NCI-H774 (cell line): ENCODE measurements around the gene CREB3.

Source experiments
- DNase-seq: peaks from one replicate; lab custom pipeline; 2025; lab: John Stamatoyannopoulos, UW

Gene CREB3

DNA sequence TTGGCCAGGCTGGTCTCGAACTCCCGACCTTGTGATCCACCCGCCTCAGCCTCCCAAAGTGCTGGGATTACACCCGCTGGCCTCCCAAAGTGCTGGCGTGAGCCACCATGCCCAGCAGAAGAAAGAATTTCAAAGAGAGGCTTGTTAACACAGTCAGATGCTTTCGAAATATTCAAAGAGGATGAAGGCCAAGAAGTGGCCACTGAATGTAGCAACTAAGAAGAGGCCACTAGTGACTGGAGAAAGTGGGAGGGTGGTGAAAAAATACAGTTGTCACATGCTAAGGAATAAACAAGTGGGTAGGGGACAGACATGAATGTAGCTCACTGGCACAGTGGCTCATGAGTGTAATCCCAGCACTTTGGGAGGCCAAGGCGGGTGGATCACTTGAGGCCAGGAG, 29.8 kb upstream of the CREB3 start:
- DNase-seq = no peak

DNA sequence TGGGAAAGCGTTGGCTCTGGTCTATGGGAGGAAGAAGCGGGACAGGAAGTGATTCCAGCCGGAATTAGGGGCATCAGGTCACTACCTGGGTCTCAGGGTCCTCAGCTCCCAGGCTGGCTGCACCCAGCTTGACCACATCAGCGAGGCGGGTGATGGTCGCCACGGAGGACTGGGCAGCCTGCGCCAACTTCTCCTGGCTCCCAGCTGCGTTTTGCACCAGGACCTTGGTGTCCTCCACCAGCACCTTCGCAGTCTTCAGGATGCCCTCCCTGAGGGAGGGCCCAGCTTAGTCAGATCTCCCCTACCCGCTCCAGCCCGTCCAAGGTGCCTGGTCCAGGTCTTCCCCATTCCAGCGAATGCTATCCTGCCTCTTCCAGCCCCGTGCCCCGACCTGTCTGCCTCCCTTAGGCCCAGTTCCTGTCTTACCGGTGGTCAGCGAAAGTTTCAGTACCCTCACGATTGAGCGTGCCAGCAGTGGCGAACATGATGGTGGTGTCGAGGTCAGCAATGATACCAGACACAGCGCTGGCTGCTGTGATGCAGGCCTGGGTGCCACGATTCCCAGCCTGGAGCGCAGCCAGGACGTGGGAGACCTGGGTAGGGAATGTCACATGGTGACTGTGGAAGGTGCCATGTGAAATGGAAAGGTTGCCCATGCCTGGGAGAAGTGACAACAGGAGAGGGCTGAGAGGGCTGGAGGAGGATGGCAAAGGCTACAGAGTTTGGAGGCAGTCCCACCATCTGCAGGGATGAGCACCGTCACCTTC, 28.4 kb upstream of the CREB3 start:
- DNase-seq = no peak

DNA sequence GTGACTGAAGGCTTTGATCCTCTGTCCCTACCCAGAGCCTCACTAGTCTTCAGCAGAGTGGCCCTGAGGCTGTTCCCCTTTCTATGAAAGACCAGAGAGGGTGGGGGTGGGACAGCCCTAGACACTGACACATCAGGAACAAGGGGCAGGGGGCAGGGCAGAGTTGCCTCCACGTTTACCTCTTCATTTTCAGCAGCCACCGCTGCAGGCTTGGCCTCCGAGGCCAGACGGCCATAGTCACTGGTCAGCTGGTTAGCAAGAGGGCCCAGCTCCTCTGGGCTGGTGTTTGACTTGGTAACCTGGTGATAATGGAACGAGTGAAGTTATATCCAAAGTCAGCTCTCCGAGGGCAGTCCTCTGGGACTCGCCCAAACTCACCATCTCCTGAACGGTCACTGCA, 27.1 kb upstream of the CREB3 start:
- DNase-seq = no peak

DNA sequence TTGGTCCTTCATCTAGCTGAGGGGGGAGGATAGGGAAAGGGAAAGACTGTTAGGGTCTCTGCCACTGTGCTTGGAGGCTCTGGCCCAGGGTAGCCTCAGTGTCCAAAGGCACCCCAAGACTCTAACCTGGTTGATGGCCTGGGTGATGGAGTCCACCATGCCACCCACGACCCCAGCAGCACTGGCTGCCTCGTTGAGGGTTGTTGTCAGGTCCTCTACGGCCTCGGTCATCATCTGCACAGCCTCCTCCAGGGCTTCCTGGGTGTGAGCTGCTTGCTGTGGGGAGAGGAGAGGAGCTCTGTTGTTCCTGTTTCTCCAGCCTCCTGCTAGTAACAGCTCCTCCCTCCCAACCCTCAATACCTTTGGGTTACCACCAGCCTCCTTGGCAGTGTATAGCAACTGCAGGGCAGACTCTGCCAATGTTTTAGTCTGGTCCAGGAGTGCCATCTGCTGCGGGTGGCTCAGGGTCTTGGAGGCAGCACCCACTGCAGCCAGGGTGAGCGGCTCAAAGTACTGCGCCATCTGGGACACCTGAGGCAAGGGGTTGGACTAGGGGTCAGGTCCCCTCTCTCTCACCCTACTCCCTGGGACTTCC, 26.5 kb upstream of the CREB3 start:
- DNase-seq = no peak

DNA sequence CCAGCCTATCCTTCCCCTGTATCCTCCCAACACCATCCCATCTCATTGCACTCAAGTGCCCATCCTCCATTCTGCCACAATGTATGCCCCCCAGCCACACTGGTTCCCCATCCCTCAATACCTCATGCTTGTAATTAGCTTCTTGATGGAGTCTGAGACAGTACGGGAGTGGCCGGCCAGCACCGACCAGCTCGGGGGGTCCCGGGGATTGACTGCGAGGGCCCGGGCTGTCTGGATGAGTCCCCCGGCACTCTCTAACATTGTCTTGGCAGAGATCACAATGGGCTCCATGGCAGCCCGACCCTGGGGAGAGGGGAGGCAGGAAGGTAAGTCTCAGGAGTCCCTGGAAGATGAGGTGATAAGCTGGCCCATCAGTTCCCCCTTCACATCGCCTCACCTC, 25.5 kb upstream of the CREB3 start:
- DNase-seq = no peak

DNA sequence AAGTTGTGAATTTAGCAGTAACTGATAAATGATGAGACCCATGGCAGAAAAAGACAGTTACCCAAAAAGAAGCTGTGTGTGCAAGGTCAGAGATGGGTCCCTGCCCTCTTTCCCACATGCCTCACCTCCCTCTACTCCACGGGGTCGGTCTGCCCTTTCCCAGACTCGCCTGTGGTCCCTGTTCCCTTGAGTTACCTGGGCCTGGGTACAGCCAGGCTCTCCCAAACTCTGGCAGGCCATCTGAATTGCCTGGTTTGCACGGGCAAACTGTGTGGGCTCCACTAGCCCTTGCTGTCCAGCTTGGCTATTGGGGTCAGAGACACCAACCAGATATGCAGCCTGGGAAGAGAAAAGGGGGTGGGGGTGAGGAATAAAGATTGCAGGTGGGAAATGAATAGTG, 24.3 kb upstream of the CREB3 start:
- no peak for DNase-seq

DNA sequence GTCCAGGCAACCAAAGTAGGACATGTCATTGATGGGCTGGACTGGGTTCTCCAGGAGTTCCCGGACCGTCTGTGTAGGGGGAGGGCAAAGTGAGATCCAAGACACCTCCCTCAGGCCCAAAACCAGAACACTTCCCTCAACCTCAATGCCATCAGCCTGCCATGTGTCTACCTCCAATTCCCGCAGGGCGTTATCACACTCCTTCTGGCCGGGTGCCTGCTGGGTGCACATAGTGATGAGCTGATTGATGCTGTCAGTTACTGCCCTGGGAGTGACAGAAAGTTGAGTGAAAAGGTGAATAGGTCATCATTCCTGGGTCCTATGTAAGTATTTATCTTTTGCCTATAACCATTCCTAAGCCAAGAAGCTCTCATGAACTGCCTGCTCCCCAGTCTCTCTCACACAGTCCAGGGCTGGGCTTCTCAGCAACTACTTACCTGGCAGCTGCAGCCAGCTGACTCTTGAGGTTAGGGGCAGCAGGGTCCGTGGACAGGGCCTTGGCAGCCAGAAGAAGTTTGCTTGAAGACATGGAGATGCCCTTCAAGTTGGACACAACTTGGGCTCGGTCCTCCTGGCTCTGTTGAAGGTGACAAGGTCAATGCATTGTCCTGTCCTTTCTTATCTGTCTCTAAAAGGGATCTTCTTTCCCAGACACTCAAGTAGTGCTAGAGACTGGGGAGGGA, 21.5 kb upstream of the CREB3 start:
- no peak for DNase-seq

DNA sequence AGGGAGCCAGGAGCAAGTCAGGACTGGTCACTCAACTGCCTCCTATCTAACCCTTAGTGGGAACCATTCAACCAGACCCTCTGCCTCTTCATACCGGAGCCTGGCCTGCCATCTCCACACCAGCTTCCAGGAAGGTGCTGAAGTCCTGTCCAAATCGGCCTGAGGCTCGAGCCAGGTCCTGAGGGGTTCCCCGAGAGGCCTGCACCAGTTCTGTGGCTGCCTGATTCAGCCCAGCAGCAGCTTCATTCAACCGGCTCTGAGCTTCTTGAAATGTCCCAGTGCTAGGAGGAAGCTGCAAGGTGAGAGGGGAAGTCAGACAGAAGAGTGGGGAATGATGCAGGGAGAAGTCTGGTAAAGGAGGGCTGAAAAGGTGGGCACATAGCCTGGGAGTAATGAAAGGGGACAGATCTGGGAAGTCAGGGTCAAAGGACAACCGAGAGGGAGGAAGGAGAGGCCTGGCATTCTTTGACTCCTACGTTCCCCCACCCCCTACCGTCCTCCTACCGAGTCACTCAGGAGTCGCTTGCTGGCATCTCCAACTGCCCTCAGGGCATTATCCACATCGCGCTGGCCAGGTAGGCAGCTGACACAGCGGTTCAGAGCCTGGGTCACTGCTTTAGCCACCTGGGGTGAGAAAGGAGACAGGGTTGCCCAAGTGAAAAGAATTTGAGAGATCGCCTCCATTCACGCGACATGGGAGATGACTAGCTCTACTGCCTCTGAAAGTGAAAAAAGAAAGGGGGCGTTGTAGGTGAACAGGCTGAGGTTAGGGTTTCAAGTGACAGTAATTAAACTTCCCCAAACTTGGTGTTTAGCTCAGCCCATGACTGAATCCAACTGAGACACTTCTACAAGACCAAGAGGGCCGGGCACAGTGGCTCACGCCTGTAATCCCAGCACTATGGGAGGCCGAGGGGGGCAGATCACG, 20.7 kb upstream of the CREB3 start:
- no peak for DNase-seq

DNA sequence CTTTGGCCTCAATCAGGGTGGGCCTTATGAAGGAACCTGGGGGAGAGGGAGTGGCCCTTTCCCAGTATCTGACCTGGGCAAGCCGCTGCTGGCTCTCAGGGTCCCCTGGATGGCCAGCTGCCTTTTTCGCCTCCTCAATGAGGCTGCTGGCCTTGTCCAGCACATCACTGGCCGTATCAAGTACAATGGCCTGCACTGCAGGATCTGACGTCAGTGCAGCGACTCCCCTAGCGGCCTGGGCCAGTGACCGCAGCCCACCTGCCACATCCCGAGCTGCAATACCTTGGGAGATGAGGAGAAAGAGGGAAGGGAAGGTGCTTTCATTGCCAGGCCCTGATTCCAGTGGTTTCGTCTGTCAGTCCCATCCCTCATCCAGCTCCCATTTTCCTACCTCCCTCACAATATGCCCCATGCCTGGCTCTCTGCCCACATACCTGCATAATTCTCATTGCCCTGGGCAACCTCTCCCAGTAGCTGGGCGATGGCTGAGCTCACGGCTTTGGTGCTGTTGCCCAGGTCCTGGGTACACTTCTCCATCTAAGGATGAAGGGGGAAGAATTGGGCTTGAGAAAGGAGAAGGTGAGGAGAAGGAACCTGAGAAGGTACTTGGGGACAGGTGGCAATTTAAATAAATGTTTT, 19.6 kb upstream of the CREB3 start:
- no peak for DNase-seq

DNA sequence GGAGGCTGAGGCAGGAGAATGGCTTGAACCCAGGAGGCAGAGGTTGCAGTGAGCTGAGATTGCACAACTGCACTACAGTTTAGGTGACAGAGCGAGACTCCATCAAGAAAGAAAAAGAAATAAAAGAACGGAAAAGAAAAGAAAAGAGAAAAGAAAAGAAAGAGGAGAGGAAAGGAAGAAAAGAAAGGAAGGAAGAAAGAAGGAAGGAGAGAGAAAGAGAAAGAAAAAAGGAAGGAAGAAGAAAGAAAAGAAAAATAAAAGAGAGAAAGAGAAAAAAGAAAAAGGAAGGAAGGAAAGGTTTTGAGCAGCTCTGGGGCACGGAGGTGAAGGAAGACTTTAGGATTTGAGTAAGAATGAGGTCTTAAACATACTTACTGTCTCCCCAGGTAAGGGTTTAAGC, 18.9 kb upstream of the CREB3 start:
- no peak for DNase-seq

DNA sequence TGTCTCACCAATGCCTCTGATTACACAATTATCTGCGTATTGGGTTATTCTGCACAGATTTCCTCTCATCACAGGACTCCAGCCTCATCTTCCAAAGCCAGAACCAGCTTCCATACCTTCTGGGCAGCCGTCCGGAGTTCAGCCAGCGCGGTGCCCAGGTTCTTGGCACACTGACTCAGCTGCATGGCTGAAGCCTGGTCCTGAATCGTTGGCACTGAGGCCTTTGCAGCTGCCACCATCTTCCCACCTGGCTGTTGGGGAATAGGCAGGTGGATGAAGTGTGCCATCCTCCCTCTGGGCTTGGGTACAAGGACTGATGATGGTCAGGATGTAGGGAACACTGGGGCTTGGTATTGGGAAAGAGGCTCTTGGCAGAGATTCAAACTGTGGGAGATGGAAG, 18.3 kb upstream of the CREB3 start:
- DNase-seq = no peak

DNA sequence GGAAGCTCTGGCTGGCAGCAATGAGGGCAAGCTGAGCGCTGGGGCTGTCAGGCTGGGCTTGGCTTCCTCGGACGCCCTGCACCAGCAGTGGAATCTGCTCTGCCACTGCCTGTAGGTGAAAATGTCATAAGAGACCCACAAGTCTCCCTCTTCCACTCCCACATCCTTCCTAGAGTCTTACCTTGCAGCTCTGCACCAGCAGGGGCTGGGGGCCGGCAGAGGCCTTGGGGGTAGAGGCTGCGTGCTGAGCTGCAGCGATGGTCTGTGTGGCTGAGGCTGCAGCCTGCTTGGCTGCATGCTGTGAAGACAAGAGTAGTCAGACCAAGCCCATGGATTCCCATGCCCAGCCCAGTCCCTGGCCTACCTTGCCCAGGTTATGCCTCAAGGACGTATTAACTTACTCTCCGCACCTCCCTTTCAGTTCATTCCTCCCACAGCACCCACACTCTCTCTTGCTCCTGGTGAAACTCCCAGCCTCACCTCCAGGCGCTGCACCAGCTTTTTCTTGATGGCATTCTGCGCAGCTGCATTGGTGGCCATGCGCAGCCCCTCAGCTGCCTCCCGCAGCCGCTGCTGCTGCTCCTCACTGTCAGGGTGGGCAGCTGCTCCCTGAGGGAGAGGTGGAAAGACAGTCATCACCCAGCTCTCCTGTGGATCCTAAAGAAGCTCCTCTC, 17.8 kb upstream of the CREB3 start:
- no peak for DNase-seq

DNA sequence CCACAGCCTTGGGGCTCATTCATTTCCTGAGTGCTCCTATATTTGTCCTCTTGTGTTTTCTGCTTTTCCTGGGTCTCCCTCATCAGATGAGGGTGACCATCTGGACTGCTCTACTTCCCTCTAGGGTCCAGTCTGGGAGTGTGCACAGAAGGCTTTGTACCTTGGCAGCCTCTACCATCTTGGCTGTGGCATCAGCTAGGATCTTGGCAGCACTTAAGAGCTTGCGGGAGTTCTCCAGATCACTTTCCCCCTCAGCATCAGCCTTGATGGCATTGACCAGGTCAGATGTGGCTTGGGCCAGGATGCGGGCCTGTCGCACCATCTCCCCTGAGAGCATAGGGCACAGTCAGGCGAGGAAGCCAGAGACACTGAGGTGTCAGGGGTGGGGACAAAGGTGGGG, 16.2 kb upstream of the CREB3 start:
- DNase-seq = no peak

DNA sequence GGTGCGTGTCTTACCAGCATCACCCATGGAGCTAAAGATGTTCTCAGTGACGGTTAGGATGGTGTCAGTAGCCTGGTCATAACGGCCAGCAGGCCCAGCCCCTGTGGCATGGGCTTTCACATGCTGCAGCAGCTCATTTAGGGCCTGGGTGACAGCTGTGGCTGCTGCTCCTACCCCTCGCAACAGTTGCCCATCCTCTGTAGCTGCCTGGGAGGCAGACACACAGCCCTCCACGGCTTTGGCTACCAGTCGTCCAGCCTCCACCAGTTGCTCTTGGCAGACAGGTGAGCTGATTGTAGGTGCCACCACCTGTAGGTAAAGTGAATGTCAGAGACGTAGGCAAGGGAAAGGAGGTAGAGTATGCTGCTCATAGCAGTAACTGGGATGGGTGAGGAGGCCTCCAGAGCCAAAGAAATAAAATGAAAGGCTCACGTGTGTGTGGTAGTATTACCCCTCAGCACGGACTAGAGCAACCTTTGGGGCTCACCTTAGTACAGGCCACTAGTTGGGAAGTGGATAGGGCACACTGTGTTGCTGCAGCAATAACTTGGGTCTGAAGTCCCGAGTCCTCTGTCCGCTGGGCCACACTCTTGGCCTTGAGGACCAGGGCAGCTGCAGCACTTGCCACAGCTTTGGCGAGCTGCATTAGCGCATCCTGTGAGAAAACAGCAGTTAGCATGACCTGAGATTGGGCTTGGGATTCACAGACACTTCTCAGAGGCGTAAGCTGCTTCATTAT, 15.2 kb upstream of the CREB3 start:
- DNase-seq = no peak

DNA sequence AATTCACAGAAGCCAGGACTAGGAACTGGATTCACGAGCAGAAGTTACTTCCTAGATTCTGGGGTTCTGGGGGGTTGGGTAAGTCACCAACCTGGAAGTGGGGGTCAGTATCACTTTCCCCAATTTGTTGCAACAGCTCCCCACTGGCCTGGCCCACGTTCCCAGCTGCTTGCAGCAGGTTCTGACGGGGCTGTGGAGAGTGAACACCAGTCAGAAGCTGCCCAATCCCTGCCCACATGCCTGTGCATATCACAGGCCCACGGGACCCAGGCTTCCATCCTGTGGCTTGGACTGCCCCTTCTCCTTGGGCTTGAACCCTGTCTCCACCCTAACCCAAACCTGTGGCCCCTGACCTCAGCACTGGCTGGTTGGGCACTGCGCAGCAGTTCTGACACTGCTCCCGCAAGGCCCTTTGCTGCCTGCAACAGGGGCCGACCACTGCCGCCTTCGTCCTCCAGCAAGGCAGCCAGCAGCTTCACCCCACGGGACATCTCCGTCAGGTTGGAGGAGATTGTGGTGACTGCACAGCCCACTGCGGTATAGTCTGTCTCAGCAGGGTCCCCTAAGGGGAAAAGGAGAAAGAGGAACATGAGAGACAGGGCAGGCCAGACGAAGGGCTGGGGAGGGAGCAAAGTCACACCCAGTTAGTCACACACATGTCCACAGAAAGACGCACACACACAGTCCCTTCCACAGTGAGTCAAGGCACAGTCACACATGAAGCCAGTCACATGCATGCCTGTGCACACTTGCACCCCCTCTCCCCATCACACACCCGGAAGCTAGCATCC, 13.6 kb upstream of the CREB3 start:
- DNase-seq = no peak

DNA sequence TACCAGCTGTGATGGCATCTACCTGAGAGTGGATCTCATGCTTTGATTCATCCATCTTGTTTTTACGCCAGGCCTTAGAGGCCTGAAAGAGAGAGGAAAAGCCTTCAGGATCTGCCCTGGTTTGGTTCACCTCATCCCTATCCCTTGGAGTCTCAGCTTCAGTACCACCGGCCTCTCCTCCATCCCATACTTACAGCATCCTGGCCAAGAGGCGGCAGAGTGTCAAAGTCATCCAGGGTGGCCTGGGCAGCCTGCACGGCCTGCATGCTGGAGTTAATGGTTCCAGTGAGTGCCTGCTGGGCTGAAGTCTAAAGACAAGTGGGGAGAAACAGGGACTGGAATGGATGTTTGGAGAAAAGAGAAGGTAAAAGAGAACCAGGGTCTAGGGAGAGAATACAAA, 12.9 kb upstream of the CREB3 start:
- DNase-seq = no peak

DNA sequence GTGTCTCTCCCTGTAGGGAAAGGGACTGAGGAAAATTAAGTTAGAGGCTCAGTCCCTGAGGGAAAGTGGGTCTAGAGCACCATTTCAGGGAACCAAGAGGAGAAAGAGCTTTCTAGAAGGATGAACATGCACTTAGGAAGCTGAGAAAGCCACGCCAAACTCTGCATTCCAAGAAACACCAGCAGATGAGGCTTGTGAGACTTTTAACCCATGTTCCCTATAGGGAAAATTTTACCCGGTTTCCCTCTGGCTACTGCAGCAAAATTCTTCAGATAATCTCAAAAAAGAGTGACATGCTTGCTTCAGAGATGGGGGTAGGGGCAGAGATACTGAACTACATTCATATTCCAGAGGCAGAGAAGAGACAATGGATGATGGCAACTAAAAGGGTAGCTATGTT, 9.0 kb upstream of the CREB3 start:
- no peak for DNase-seq

DNA sequence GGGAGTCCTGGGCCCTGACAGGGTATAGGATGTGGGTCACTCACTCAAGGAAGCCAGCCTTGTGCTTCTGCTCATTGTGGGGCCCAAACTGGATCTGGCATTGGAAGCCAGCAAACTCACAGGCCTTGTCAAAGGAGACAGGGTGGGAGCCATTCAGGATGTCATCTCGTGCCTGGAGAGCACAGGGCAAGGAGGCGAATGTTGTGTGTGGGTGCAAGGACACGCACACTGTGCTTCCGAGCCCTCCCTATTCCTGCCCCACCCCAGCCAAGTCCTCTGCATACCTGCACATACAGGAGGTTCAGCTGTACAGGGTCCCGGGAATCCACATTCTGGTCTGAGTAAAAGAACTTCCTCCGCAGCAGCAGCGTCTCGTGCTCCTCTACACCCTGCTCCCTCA, 8.6 kb upstream of the CREB3 start:
- no peak for DNase-seq

DNA sequence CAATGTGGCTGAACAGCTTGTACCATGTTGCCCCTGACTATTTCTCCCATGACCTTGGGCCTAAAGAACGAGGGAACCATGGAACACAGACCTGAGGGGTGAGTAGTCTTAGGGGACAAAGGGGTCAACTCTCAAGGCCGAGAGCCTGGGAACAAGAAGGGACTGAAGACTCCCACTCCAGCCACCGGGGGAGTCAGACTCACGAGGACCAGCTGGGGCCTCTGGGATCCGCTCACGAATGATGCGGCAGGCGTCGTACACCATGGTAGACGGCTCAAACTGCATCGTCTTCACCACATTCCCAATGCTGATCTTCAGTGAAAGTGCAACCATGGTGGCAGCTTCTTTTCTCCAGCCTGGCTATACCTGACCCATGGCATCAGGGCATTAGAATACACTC, 7.1 kb upstream of the CREB3 start:
- DNase-seq = no peak

DNA sequence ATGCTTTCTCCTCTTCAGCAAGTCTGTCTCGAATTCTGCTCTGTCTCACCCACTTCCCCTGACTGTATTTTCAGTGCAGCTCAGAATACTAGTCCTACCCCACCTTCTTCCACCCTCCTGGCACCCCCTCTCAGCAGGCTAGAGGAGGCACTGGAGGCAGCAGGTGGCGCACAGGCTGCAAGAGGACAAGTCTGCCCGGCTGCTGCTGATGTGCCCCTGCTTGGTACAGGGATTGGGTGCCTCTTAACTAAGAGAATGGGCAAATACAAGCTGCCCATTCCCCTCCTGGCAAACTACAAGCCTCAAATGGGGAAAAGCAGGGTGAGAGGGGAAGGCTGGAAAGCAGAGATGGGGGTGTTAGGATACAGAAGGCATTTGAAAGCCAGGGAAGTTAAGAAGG, 5.5 kb upstream of the CREB3 start:
- DNase-seq = no peak
